Hematopoietic multipotent progenitor cell treated with erythropoietin and hydrocortisone succinate and interleukin-3 and kit ligand, for 17 days (in vitro differentiated cells): ENCODE results near the gene SPRYD7.
"Not testable (repeated sequence)": the region's sequence is repeated elsewhere in the genome, so short reads cannot be mapped to it uniquely, and the experiment has no call there.

Experiments
- DNase-seq: peaks from one replicate; pipeline ENCODE4 v3.0.0-alpha.2; 2015; ENCODE audit warnings: low spot score

The SPRYD7 gene

GRCh38 chr13:49932868-49933267 lies 3.3 kb downstream of the SPRYD7 start:
- DNase-seq = no peak

GRCh38 chr13:49932066-49932465 lies 4.1 kb downstream of the SPRYD7 start:
- DNase-seq = no peak

- DNase-seq = no peak
These were observed 8.4 kb downstream of the SPRYD7 start for GRCh38 chr13:49927755-49928154.

- no peak for DNase-seq
These were observed 10.2 kb downstream of the SPRYD7 start for GRCh38 chr13:49925881-49926418.

GRCh38 chr13:49922301-49922700 lies 13.8 kb downstream of the SPRYD7 start:
- DNase-seq = no peak

GRCh38 chr13:49920969-49921368 lies 15.2 kb downstream of the SPRYD7 start:
- not testable (repeated sequence) for DNase-seq

GRCh38 chr13:49918106-49918505 lies 18.0 kb downstream of the SPRYD7 start:
- DNase-seq = not testable (repeated sequence)

GRCh38 chr13:49914947-49915346 lies 21.2 kb downstream of the SPRYD7 start:
- DNase-seq = no peak

GRCh38 chr13:49908637-49909036 lies 27.5 kb downstream of the SPRYD7 start:
- no peak for DNase-seq

- DNase-seq = no peak
These were observed 31.2 kb downstream of the SPRYD7 start for GRCh38 chr13:49904729-49905456.

- DNase-seq = no peak
These were observed 37.3 kb downstream of the SPRYD7 start for GRCh38 chr13:49898792-49899191.

GRCh38 chr13:49897713-49898112 lies 38.4 kb downstream of the SPRYD7 start:
- no peak for DNase-seq

- no peak for DNase-seq
These were observed 40.3 kb downstream of the SPRYD7 start for GRCh38 chr13:49895826-49896225.

GRCh38 chr13:49893591-49893990 lies 42.5 kb downstream of the SPRYD7 start:
- DNase-seq = no peak

GRCh38 chr13:49890376-49890775 lies 45.8 kb downstream of the SPRYD7 start:
- no peak for DNase-seq

- DNase-seq = no peak
These were observed 57.5 kb downstream of the SPRYD7 start for GRCh38 chr13:49878682-49879081.

GRCh38 chr13:49877629-49878218 lies 58.4 kb downstream of the SPRYD7 start:
- no peak for DNase-seq

GRCh38 chr13:49874430-49874829 lies 61.7 kb downstream of the SPRYD7 start:
- no peak for DNase-seq

- DNase-seq = no peak
These were observed 66.6 kb downstream of the SPRYD7 start for GRCh38 chr13:49869519-49869918.

- no peak for DNase-seq
These were observed 68.3 kb downstream of the SPRYD7 start for GRCh38 chr13:49867834-49868233.

- DNase-seq = no peak
These were observed 70.9 kb downstream of the SPRYD7 start for GRCh38 chr13:49865218-49865617.

- no peak for DNase-seq
These were observed 71.6 kb downstream of the SPRYD7 start for GRCh38 chr13:49864509-49864908.
